OCI-LY1 (cell line): Measurements from ENCODE around the gene B3GAT1.

Experiments
- EZH2 ChIP-seq: fragments of 200-600 bp; sonication (generic), shearing (Covaris generic); IDR thresholded peaks from 2 replicates; pipeline ENCODE4 v1.8.0; 2017; ENCODE audit warnings: borderline replicate concordance, mixed run types, mild to moderate bottlenecking, antibody characterized with exemption, low read length, moderate library complexity, mixed read lengths
- TF ChIP-seq, protein P1 (sequence below): fragments of 200-600 bp; sonication (generic), shearing (Covaris generic); IDR thresholded peaks from 2 replicates; pipeline ENCODE4 v1.5.1; 2017; ENCODE audit warnings: mild to moderate bottlenecking, antibody characterized with exemption, low read length, moderate library complexity, mixed read lengths

DNA sequence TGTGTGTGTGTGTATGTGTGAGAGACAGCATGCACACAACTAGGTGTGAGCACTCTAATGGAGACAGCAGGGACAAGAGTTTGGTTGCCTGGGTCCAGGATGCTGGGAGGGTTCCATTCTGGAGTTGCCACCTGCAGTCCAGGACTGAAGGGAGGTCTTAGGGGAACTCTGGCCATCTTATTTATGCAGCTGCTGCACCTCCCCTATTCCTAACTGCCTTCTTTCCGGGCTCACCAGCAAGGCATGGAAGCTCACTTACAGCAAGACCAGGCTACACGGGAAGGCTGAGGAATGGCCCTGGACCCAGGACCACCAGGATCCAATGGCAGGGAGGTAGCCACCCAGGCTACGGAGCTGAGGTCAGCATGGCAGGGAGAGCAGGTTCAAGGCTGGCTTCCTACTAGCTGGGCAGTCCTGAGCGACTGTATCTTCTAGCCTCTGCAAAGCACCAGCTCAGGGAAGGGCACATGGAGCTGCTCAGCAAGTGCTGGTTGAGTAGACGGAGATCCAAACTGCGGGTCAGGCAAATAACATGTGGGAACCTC, 42.2 kb upstream of the B3GAT1 start:
- TF ChIP-seq, protein P1, sequence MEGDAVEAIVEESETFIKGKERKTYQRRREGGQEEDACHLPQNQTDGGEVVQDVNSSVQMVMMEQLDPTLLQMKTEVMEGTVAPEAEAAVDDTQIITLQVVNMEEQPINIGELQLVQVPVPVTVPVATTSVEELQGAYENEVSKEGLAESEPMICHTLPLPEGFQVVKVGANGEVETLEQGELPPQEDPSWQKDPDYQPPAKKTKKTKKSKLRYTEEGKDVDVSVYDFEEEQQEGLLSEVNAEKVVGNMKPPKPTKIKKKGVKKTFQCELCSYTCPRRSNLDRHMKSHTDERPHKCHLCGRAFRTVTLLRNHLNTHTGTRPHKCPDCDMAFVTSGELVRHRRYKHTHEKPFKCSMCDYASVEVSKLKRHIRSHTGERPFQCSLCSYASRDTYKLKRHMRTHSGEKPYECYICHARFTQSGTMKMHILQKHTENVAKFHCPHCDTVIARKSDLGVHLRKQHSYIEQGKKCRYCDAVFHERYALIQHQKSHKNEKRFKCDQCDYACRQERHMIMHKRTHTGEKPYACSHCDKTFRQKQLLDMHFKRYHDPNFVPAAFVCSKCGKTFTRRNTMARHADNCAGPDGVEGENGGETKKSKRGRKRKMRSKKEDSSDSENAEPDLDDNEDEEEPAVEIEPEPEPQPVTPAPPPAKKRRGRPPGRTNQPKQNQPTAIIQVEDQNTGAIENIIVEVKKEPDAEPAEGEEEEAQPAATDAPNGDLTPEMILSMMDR, result no peak
- TF ChIP-seq EZH2, result no peak
